HG03565 (cell line): ENCODE measurements around the gene RAB3GAP1.
"Not testable (repeated sequence)": the region's sequence is repeated elsewhere in the genome, so short reads cannot be mapped to it uniquely, and the experiment has no call there.

Experiments
- ATAC-seq: cut with Tn5 transposase; IDR thresholded peaks from one replicate; pipeline ENCODE4 v1.9.1; 2021; ENCODE audit warnings: mild to moderate bottlenecking, moderate library complexity; ENCODE audit not compliant: unreplicated experiment

Gene RAB3GAP1

GRCh38 chr2:135099802-135100483 lies 47.9 kb downstream of the RAB3GAP1 start:
- no peak for ATAC-seq

DNA sequence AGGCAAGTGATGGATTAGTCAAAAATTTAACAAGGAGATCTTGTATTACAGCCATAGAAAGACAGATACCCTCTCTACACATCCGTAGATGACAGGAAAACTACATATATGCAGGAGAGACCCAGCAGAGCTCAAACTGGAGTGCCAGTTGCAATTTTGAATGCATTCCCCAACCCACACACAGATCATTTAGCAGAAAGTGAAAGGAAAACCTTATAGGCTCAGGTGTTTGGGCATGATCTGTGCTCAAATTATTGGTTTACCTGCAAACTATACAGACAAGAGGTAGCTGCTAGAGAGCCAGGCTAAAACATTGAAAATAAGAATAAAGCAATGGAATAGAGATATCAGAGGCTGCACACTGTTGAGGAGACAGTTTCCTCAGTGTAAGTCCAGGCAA lies 51.8 kb downstream of the RAB3GAP1 start:
- ATAC-seq = no peak

DNA sequence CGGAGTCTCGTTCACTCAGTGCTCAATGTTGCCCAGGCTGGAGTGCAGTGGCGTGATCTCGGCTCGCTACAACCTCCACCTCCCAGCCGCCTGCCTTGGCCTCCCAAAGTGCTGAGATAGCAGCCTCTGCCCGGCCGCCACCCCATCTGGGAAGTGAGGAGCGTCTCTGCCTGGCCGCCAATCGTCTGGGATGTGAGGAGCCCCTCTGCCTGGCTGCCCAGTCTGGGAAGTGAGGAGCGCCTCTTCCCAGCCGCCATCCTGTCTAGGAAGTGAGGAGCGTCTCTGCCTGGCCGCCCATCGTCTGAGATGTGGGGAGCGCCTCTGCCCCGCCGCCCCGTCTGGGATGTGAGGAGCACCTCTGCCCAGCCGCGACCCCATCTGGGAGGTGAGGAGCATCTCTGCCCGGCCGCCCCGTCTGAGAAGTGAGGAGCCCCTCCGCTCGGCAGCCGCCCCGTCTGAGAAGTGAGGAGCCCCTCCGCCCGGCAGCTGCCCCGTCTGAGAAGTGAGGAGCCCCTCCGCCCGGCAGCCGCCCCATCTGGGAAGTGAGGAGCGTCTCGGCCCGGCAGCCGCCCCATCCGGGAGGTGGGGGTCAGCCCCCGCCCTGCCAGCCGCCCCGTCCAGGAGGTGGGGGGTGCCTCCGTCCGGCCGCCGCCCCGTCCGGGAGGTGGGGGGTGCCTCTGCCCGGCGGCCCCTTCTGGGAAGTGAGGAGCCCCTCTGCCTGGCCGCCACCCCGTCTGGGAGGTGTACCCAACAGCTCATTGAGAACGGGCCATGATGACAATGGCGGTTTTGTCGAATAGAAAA lies 53.6 kb downstream of the RAB3GAP1 start:
- not testable (repeated sequence) for ATAC-seq

DNA sequence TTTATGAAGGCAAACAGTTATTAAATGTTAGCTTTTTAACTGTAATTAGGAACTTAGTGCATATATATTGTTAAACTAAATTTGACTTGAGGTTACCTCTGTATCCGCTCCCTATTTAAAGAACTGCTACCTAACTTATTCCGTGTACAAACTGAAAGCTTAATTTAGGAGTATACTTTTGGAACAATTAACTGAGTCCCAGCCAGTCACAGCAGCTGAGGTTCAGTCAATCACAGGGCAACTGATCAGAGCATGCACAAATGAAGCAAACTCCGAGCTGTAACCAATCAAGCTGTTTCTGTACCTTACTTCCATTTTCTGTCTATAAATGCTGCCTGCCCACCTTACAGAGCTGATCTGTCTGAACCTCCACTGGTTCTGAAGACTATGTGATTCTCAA lies 61.2 kb downstream of the RAB3GAP1 start:
- ATAC-seq = no peak

DNA sequence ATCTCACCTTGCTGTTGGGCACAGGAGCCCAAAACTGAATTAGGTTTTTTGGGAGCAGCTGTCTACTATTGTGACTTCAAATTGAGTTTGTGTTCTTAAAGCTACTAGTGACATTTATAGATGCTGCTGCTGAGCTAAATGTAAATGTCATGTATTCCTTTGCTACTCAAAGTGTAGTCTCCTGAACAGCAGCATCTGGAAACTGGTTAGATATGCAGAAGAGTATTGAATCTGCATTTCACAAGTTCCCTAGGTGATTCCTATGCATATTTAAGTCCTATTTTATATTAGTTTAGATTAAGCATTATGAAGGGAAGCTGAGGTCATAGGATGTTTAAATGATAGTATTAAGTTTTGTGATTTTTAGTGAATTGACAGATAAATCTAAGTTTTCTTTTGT lies 67.5 kb downstream of the RAB3GAP1 start:
- ATAC-seq = no peak

DNA sequence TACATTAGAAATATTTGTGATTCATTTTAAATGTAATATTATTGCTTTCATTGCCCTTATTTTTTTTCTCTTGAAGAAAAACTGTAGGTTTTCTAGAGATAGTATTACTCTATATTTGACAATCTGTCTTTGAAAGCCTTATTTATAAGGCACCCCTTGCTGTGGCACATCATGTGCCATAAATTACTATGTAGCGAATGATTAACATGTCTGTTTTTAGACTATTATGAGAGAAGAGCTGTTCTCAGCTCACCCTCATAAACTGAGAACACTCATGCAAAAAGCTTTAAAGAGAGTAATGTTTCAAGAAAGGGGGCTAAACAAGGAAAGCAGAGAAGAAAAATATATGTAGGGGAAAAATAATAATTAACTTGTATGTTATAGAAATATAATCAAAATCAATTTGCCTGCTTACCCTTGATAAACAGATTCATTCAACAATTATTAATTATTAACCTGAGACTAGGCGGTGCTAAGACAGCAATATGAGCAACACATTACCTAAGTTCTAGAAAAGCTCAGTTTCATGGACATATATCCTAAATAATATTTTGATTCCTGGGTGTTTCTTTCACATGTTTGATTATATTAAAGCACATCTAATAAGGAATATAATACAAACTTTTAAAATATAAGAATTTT lies 69.0 kb downstream of the RAB3GAP1 start:
- no peak for ATAC-seq

DNA sequence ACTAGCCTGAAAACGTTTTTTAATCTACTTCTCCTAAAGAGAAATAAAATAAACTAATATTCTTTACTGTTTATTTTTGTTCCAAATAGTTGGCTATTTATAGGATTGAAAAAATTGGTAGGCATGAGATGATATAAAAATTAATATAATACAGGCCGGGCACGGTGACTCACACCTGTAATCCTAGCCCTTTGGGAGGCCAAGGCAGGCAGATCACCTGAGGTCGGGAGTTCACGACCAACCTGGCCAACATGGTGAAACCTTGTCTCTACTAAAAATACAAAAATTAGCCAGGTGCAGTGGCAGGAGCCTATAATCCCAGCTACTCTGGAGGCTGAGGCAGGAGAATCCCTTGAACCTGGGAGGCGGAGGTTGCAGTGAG lies 69.6 kb downstream of the RAB3GAP1 start:
- ATAC-seq = not testable (repeated sequence)

DNA sequence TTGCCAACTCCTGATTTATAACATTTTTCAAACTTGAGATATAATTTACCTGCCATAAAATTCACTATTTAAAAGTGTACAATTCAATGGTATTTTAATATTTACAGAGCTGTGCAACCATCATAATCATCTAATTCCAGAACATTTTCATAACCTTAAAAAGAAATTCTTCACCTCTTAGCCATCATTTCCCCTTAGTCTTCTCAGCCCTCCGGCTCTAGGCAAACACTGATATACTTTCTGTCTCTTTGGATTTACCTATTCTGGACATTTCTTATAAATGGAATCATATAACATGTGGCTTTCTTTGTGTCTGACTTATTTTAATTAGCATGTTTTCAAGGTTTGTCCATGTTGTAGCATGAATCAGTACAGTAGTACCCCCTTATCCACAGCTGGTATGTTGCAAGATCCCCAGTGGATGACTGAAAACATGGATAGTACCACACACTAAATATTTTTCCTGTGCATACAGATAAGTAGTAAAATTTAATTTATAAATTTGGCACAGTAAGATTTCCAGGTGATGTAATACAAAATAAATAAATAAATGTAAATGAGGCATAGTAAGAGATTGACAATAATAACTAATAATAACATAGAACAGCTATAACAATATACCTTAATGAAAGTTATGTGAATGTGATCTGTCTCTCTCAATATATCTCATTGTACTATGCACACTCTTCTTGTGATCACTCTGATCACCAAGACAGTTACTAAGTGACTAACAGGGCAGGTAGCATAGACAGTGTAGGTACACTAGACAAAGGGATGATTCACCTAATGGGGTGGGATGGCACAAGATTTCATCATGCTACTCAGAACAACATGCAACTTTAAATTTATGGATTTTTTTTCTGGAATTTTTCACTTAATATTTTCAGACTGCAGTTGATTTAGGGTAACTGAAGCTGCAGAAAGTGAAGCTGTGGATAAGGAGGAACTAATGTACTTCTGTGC lies 73.1 kb downstream of the RAB3GAP1 start:
- ATAC-seq = no peak

DNA sequence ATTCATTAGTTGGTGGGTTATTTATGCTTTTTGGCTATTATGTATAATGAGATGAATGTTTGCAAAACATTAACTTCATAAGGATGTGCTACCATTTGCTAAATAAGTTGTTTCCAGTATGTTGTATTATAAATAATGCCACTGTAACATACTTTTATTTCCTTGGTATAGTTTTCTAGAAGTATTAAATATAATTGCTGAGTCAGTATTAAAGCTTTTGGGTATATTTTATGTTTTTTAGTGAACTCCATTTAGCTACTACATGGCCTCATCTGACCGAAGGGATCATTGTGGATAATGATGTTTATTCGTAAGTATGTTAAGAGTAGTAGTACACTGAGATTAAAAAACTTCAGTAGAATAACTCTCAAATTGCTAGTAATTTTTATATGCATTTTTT lies 73.8 kb downstream of the RAB3GAP1 start:
- no peak for ATAC-seq

- ATAC-seq = no peak
These were observed 78.7 kb downstream of the RAB3GAP1 start for GRCh38 chr2:135130751-135131150.

GRCh38 chr2:135132314-135132713 lies 80.2 kb downstream of the RAB3GAP1 start:
- ATAC-seq = no peak

DNA sequence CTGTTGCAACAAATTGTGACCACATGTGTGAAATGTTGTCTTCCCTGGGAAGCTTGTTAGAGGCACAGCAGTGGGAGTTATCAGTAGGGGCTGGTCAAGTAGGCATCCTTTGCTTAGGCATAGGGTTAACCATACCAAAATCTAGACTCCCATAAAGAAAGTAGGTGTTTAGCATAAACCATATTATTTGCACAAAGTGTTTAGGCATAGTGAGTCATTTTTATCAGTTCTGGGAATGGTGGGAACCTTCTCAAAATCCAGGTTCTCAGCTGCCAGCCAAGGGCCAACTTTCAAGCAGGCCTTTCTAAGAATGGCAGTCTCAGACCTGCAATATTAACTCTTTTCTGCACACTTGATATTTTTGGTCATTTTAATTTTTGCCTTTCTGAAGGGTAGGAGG lies 88.5 kb downstream of the RAB3GAP1 start:
- ATAC-seq = no peak

- no peak for ATAC-seq
These were observed 90.2 kb downstream of the RAB3GAP1 start for GRCh38 chr2:135142323-135142722.

DNA sequence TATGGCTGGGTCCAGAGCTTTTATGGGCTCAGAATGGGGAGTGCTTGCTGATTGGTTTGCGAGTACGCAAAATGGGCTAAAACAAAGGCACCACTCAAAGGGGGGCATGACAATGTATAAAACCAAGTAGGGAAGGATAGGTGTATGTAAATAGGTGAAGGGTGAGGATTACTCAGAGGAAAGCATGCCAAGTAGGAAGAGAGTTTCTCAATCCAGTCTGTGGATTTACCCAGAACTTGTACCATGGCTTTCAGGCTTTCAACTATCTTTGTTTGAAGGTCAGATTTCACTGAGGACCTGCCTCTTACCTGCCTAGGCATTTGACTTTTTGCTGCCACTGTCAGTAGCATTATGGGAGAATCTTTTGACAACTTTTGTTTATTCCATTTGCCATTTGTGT lies 92.3 kb downstream of the RAB3GAP1 start:
- ATAC-seq = no peak

DNA sequence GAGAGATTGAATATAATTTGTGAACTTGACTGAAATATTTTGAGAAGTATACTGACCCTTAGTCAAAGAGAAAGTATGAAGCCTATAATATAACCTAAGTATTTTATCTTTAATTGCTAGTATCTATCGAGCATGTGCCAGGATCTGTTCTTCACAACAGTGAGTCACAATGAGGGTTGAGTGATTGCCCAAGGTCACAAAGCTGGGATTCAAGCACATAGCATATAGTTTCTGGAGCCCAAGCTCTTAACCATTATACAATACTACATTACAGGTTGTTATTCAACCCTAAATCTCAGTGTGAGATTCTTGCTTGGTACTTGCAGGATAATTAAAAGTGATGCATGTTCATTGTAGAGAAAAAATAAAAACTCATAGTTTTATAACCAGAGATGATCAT lies 97.2 kb downstream of the RAB3GAP1 start:
- no peak for ATAC-seq

DNA sequence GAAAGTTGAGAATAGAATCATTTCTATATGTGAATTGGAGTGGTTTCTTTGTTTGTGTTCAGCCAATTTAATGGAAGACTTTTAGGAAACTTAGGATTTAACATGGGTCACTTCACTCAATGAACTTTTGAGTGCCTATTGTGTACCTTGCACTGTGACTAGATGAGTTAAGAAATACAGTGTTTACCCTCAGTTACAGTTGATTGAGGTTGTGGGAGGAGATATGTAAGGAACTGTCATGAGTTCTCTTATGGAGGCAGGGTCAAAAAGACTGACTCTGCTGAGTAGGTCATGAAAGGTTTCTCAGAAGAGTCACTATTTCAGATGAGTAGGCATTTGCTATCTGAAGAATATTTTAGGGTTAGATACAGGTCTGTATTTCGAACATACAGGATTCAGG lies 98.6 kb downstream of the RAB3GAP1 start:
- no peak for ATAC-seq

DNA sequence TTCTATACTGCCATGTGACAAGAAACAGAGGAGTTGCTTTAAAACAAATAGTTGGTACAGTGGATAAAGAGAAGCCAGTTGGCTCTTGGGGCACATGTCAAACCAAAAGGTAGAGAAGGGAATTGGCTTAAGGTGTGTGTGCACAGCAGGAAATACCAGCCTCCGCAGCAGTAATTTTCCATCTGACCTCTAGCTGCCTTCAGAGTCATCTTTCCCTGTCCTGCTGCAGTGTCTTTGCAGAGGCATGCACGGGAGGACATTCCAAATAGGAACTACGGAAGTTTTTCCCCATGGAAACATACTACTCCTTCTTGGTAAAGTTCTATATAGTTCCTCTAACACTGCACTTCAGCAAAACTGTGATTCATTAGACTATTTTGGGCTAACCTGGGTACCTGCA lies 99.5 kb downstream of the RAB3GAP1 start:
- ATAC-seq = no peak

DNA sequence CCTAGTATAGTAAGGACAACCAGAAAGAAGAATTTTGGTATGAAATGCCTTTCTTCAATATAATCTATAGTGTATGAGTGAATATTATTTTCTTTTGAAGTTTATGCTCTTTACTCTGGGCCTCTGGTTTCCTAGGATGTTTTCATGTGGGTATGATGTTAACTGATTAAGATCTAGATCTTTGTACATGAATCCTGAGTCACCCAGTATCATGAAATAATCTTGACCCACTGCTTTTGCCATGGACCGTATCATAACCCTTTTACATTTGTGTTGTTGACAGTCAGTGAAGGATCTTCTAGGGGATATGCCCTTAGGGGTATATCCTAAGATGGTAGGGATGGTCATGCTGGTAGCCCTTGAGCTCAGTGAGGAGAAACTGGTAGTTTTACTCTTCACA lies 100.3 kb downstream of the RAB3GAP1 start:
- ATAC-seq = no peak

- ATAC-seq = no peak
These were observed 102.9 kb downstream of the RAB3GAP1 start for GRCh38 chr2:135154962-135155361.

DNA sequence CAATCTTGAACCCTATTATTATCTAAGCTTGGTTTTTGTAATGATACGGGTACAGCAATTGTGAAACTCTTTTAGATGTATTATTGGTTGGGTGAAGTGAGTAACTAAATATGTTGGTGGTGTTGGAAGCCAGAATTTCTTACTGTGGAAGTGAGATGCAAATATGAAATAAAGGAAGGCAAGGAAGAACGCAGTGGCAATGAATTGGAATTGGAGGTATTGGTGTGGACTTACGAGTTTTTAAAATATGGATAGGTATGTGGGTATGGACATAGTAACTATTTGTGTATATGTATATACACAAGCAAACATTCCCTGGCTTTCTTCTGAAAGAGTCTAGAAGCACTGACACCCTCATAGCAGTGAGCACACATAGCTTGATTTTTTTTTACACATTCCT lies 105.8 kb downstream of the RAB3GAP1 start:
- ATAC-seq = no peak

- ATAC-seq = no peak
These were observed 107.1 kb downstream of the RAB3GAP1 start for GRCh38 chr2:135159191-135159590.
